Parathyroid adenoma (tissue), 2 donors: ENCODE data around the gene CLDN5.
A peak's percentile ranks its signal among the peaks of the same experiment; 100 is the strongest.

ENCODE experiments used
- H2AFZ ChIP-seq: fragments of 300-600 bp; sonication (generic); one replicate; pipeline ENCODE4 v1.7.0; 2017; ENCODE audit warnings: antibody characterized with exemption, mild to moderate bottlenecking
- H3K27ac ChIP-seq: fragments of 300-600 bp; sonication (generic); one replicate; pipeline ENCODE4 v1.7.0; 2017
- H3K27me3 ChIP-seq: fragments of 300-600 bp; sonication (generic); one replicate; pipeline ENCODE4 v1.7.0; 2017; ENCODE audit warnings: low read length; ENCODE audit not compliant: control insufficient read depth, insufficient read depth
- H3K36me3 ChIP-seq: fragments of 300-600 bp; sonication (generic); one replicate; pipeline ENCODE4 v1.7.0; 2017; ENCODE audit warnings: low read length; ENCODE audit not compliant: control insufficient read depth, insufficient read depth
- H3K4me1 ChIP-seq: fragments of 300-600 bp; sonication (generic); one replicate; pipeline ENCODE4 v1.7.0; 2017; ENCODE audit warnings: control low read depth
- H3K4me2 ChIP-seq: fragments of 300-600 bp; sonication (generic); one replicate; pipeline ENCODE4 v1.7.0; 2017; ENCODE audit warnings: low read length
- H3K4me3 ChIP-seq: fragments of 300-600 bp; sonication (generic); one replicate; pipeline ENCODE4 v1.7.0; 2017; ENCODE audit warnings: low read depth, low read length
- H3K79me2 ChIP-seq: fragments of 300-600 bp; sonication (generic); one replicate; pipeline ENCODE4 v1.7.0; 2017; ENCODE audit warnings: control low read depth
- H3K9ac ChIP-seq: fragments of 300-600 bp; sonication (generic); one replicate; pipeline ENCODE4 v1.7.0; 2017; ENCODE audit warnings: mild to moderate bottlenecking
- H3K9me3 ChIP-seq: fragments of 300-600 bp; sonication (generic); one replicate; pipeline ENCODE4 v1.7.0; 2017; ENCODE audit warnings: low read length; ENCODE audit not compliant: control insufficient read depth
- CTCF ChIP-seq: fragments of 300-600 bp; sonication (generic); IDR thresholded peaks from one replicate; pipeline ENCODE4 v1.7.0; 2017; ENCODE audit warnings: antibody characterized with exemption, mild to moderate bottlenecking
- donor health status: primary hyperparathyroidism.

CLDN5 gene

GRCh38 chr22:19525116-19525660, 978 bp upstream of the CLDN5 start:
- Histone ChIP-seq H3K4me3 (peak overlapping the region; percentile 34), H3K4me1 (no peaks in the 10 kb centered on the region), H3K27me3 (peaks cover 7% of the 10 kb centered on the region), H3K9ac (no peak overlapping the region), H3K4me2 (peak overlapping the region; percentile 35), H3K9me3 (no peaks in the 10 kb centered on the region), H3K36me3 (no peaks in the 10 kb centered on the region), H3K79me2 (no peaks in the 10 kb centered on the region), H3K27ac (peak overlapping the region; percentile 64), H2AFZ (no peak overlapping the region)
- TF ChIP-seq CTCF, result no peak

GRCh38 chr22:19523240-19524169, 705 bp downstream of the CLDN5 start:
- Histone ChIP-seq H3K9ac (no peak overlapping the region), H3K4me3 (peak overlapping the region; percentile 34), H3K4me1 (no peaks in the 10 kb centered on the region)

GRCh38 chr22:19522881-19523239, 1.4 kb downstream of the CLDN5 start:
- Histone ChIP-seq H3K27ac (no peak overlapping the region), H3K9ac (no peak overlapping the region)

More at GRCh38 chr22:19523240-19524169, 705 bp downstream of the CLDN5 start:
- Histone ChIP-seq H2AFZ (no peak overlapping the region), H3K9me3 (no peaks in the 10 kb centered on the region), H3K27ac (no peak overlapping the region), H3K36me3 (no peaks in the 10 kb centered on the region), H3K4me2 (peak overlapping the region; percentile 61), H3K27me3 (peaks cover 7% of the 10 kb centered on the region), H3K79me2 (no peaks in the 10 kb centered on the region)
- TF ChIP-seq CTCF, result no peak

GRCh38 chr22:19522190-19522880, 1.9 kb downstream of the CLDN5 start:
- no peaks in the 10 kb centered on the region for H3K36me3 ChIP-seq
- no peak overlapping the region for H3K27ac ChIP-seq
- no peak overlapping the region for H3K4me3 ChIP-seq
- H3K27me3 ChIP-seq, result peaks cover 7% of the 10 kb centered on the region
- no peak overlapping the region for H3K9ac ChIP-seq
- no peaks in the 10 kb centered on the region for H3K4me1 ChIP-seq
- no peaks in the 10 kb centered on the region for H3K79me2 ChIP-seq
- no peak for TF ChIP-seq CTCF
- no peak overlapping the region for H3K4me2 ChIP-seq
- H2AFZ ChIP-seq, result no peak overlapping the region
- no peaks in the 10 kb centered on the region for H3K9me3 ChIP-seq

More at GRCh38 chr22:19522881-19523239, 1.4 kb downstream of the CLDN5 start:
- TF ChIP-seq CTCF, result no peak
- Histone ChIP-seq H3K9me3 (no peaks in the 10 kb centered on the region), H3K36me3 (no peaks in the 10 kb centered on the region), H3K79me2 (no peaks in the 10 kb centered on the region), H3K27me3 (peaks cover 7% of the 10 kb centered on the region), H3K4me2 (peak overlapping the region; percentile 61), H3K4me1 (no peaks in the 10 kb centered on the region), H2AFZ (no peak overlapping the region), H3K4me3 (peak overlapping the region; percentile 27)
